ENCODE measurements around the gene PHIP. TPM values are rescaled to one million over a fixed set of nuclear protein-coding genes. Genes with fewer than 3 reads are reported as not detected.

PHIP gene
- total RNA-seq, 1 experiment from 2014 or later: 22.6 TPM

- H3K4me2 ChIP-seq (ENCODE audit: low read length): no peak overlapping the region
- TF ChIP-seq SP1 (IDR thresholded peaks at IDR 0.05; ENCODE audit: low read depth): no peak
- no peak for TF ChIP-seq EGR1 (IDR thresholded peaks at IDR 0.05; ENCODE audit: low read depth)
- no peak for TF ChIP-seq JUND (IDR thresholded peaks at IDR 0.05)
- TF ChIP-seq, protein P1, sequence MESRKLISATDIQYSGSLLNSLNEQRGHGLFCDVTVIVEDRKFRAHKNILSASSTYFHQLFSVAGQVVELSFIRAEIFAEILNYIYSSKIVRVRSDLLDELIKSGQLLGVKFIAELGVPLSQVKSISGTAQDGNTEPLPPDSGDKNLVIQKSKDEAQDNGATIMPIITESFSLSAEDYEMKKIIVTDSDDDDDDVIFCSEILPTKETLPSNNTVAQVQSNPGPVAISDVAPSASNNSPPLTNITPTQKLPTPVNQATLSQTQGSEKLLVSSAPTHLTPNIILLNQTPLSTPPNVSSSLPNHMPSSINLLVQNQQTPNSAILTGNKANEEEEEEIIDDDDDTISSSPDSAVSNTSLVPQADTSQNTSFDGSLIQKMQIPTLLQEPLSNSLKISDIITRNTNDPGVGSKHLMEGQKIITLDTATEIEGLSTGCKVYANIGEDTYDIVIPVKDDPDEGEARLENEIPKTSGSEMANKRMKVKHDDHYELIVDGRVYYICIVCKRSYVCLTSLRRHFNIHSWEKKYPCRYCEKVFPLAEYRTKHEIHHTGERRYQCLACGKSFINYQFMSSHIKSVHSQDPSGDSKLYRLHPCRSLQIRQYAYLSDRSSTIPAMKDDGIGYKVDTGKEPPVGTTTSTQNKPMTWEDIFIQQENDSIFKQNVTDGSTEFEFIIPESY (IDR thresholded peaks at IDR 0.05; ENCODE audit: extremely low read depth, insufficient replicate concordance, low read length): no peak
- no peak for TF ChIP-seq CTCF (IDR thresholded peaks at IDR 0.05 in 2 of 3, conservative IDR thresholded peaks at IDR 0.05 in 1 of 3; ENCODE audit: borderline replicate concordance in 1 of 3, insufficient read depth in 1 of 3, low read depth in 2 of 3, low read length in 2 of 3)
- no peak for TF ChIP-seq TCF7L2 (IDR thresholded peaks at IDR 0.05; ENCODE audit: borderline replicate concordance, extremely low read depth, insufficient read depth, insufficient read length)
- TF ChIP-seq MAX (IDR thresholded peaks at IDR 0.05): no peak
- TF ChIP-seq EZH2phosphoT487 (IDR thresholded peaks at IDR 0.05; ENCODE audit: borderline replicate concordance): no peak
- no peak for TF ChIP-seq ELF1 (IDR thresholded peaks at IDR 0.05; ENCODE audit: borderline replicate concordance, low read depth)
- no peak for TF ChIP-seq SIN3A (IDR thresholded peaks at IDR 0.05; ENCODE audit: low read depth)
- no peak for TF ChIP-seq CBX3 (IDR thresholded peaks at IDR 0.05; ENCODE audit: low read depth)
- TF ChIP-seq EZH2 (IDR thresholded peaks at IDR 0.05): no peak
- TF ChIP-seq CEBPB (IDR thresholded peaks at IDR 0.05; ENCODE audit: low read depth): no peak
- no peak for TF ChIP-seq SRF (IDR thresholded peaks at IDR 0.05; ENCODE audit: low read depth)
- no peak for TF ChIP-seq RAD21 (IDR thresholded peaks at IDR 0.05; ENCODE audit: low read depth)
- TF ChIP-seq YY1 (IDR thresholded peaks at IDR 0.05; ENCODE audit: extremely low read depth, insufficient replicate concordance, low read depth, low read length): no peak
- TF ChIP-seq POLR2A (IDR thresholded peaks at IDR 0.05; ENCODE audit: borderline replicate concordance, extremely low read depth, insufficient read depth, insufficient read length): no peak
- no peak for TF ChIP-seq POLR2AphosphoS5 (IDR thresholded peaks at IDR 0.05; ENCODE audit: low read depth, low read length)
- TF ChIP-seq ATF3 (IDR thresholded peaks at IDR 0.05): no peak
- no peak for TF ChIP-seq ZNF274 (IDR thresholded peaks at IDR 0.05; ENCODE audit: low read depth, low read length)
These were observed 23.1 kb upstream of the PHIP start for GRCh38 chr6:79101164-79101563.

More at GRCh38 chr6:79101164-79101563, 23.1 kb upstream of the PHIP start:
- H4K20me1 ChIP-seq (ENCODE audit: insufficient read depth): no peaks in the 10 kb centered on the region
- H3K27ac ChIP-seq (ENCODE audit: low read depth, low read length): no peak overlapping the region
- ChIA-PET POLR2A (no interaction called here), CTCF (no interaction called here), RAD21 (ENCODE audit: low non-redundant PET in 1 of 2, low total read pairs in 2 of 2, uncharacterized antibody in 2 of 2, unreplicated experiment in 2 of 2) (no interaction called here)
- intact Hi-C loops (cut with micrococcal nuclease): no loop called here
- no peaks in the 10 kb centered on the region for H3K36me3 ChIP-seq (ENCODE audit: control insufficient read depth in 1 of 2, insufficient read depth in 2 of 2, low read length in 2 of 2)
- H3K9me2 ChIP-seq (ENCODE audit: insufficient read depth): no peaks in the 10 kb centered on the region
- H3K27me3 ChIP-seq (ENCODE audit: insufficient read depth, low read length): no peaks in the 10 kb centered on the region
- no peaks in the 10 kb centered on the region for H3K4me1 ChIP-seq (ENCODE audit: control insufficient read depth in 1 of 2, insufficient read depth in 2 of 2, low read length in 2 of 2)
- no peak overlapping the region for H3K4me3 ChIP-seq (replicated peaks in 1 of 2; ENCODE audit: low read depth in 1 of 2, low read length in 2 of 2)
- no peak overlapping the region for H2AFZ ChIP-seq (ENCODE audit: low read depth, low read length, poor library complexity, severe bottlenecking)
- ATAC-seq: no peak
- no TSS peak for BruUV-seq (replicated peaks)
- no peak overlapping the region for H3K9ac ChIP-seq (ENCODE audit: low read length)
- H3K79me2 ChIP-seq (ENCODE audit: insufficient read depth, low read length): no peaks in the 10 kb centered on the region
- H3K9me3 ChIP-seq (ENCODE audit: control insufficient read depth in 1 of 2, insufficient read depth in 1 of 2, low read depth in 1 of 2, low read length in 2 of 2): no peaks in the 10 kb centered on the region
- DNase-seq (ENCODE audit: low read depth, low spot score): no peak

Data from HCT116 (cell line).